ENCODE data around the gene AKT2. TPM values are rescaled to one million over a fixed set of nuclear protein-coding genes. Genes with fewer than 3 reads are reported as not detected.

AKT2 gene
- total RNA-seq, 1 donor from 2014 or later, result 45.8 TPM

DNA sequence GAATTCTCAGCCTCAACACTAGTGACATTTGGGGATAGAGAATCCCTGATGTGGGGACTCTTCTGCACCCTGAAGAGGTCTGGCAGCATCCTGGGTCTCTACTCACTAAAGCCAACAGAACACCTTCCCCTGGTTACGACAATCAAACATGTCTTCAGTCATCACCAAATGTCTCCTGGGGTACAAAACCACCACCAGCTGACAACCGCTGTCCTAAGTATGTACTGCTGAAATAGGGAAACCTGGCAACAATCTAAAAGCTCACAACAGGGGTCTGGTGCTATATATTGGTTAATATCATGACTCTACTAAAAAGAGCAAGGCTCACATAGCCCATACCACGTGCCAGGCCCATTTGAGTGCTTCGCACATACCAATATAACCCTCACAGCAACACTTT lies 13.4 kb downstream of the AKT2 start:
- DNase-seq, result no peak

DNA sequence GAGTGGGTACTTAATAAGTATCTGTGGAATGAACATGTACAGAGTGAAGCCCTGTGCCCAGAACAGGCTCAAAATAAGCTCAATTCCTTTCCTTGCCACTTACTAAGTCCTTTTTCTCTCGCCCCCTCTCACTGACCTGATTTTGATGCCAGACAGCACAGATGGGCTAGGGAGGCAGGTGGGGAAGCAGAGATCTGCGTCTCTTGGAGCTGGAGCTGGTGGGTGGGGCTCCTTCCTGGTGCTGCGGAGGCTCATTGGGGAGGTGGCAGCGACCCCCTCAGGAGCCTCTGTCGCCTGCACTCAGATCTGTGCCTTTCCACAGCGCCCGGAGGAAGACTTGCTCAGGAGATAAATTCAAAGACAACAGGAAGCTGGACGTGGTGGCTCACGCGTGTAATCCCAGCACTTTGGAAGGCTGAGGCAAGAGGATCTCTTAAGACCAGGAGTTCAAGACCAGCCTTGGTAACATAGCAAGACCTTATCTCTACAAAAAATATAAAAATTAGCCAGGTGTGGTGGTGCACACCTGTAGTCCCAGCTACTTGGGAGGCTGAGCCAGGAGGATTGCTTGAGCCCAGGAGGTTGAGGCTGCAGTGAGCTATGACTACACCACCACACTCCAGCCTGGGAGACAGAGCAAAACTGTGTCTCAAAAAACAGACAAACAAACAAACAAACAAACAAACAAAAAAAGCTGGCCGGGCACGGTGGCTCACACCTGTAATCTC lies 14.6 kb downstream of the AKT2 start:
- peak; percentile 12 for DNase-seq

DNA sequence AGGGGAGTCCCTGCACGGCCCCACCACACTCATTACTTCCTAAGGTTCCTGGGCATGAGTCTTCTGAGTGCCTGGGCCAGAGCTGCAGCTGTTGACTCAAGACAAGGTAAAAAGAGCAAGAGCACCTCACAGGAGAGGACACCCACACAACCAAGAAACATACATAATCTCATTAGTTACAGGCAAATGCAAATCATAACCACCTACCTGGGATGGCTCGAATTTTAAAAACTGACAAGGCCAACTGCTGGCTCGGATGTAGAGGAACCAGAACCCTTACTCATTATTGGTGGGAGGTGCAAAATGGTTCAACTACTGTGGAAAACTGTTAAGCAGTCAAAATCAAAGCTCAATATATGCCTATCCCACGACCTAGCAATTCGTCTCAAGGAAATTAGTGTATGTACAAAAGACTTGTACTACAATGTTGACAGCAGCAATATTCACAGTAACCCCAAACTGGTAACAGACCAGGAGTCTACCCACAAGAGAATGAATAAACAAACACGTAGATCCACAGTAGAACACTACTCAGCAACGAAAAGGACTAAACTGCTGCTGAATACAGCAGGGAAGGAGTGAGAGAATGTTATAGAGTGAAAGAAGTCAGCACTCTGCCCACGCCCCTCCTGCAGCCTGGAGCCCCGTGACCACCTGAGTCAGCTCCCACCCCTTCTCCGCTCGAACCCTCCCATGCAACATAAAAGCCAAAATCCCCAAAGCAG lies 15.8 kb downstream of the AKT2 start:
- DNase-seq, result no peak

DNA sequence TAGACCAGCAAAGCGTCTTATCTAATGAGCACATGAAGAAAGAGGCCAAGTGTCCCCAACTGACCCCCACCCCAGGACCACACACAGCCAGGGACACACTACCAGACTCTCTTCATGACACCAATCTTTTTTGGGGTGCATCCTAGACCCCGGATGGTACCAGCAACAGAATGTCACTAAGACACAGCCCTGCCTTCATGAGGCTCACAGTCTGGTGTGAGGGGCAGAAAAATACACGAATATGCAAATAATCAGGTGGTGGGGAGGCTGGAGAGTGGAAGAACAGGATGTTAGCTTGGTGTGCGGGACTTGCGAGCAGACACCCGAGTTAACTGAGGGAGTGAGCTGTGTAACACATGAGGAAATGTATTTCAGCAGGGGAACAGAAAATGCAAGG lies 17.5 kb downstream of the AKT2 start:
- no peak for DNase-seq

DNA sequence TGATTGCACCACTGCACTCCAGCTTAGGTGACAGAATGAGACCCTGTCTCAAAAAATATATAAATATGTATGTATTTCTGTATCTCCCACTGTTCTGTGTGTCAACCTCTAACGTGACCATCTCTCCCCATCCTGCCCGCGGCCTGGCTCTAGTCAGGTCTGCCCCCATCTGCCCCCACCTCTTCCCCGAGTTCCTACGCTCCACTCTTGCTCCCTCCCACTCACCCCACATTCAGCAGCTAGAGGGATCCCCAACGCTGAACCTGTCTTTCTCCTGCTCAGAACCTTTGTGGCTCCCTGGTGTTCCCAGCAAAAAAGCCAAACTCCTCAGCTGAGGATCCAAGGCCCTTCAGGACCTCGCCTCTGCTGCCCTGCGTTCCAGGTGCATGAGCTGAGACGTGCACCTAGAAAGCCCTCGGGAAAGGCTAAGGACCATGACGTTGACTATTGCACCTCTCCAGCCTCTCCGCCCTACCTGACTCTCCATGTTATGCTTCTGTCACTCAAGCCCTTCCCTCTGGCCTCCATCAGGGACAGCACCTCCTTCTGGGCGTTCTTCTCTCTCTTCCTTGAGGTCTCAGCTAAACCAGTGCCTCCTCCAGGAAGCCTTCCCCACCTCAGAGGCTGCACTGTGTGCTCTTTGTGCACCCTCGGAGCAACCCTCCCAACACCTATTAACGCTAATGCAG lies 18.1 kb downstream of the AKT2 start:
- DNase-seq, result no peak

DNA sequence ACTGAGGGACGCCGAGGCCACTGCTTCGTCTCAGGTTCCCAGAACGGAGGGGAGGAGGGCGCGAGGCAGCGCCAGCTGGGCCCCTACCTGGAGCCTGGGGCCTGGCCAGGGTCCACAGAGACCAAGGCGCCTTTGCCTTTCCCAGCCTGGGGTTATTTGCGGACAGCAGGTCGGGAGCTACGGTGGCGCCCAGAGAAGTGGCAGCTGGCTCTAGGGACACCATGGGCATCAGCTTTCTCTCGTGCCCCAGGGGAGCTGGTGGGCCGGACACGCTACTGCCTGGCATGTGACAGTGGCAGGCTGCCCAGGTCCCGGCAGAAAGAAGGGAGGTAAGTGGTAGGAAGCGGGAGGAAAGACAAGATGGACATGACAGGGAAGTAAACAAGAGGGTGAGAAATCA lies 19.0 kb downstream of the AKT2 start:
- DNase-seq, result no peak

DNA sequence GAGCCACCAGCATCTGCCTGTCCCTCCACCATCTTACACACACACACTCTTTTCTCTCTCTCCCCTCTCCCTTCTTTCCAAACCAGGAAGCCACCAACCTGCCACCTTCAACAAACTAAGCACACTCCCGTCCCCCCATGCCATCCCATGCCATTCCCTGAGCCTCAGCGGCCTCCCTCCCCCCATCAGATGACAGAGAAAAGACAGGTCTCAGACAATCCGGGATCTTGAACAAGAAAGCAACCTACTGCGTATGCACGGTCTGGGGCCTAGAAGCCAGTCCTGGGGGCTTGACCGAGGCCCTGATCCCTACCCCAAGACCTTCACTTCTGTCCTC lies 19.4 kb downstream of the AKT2 start:
- no peak for DNase-seq

DNA sequence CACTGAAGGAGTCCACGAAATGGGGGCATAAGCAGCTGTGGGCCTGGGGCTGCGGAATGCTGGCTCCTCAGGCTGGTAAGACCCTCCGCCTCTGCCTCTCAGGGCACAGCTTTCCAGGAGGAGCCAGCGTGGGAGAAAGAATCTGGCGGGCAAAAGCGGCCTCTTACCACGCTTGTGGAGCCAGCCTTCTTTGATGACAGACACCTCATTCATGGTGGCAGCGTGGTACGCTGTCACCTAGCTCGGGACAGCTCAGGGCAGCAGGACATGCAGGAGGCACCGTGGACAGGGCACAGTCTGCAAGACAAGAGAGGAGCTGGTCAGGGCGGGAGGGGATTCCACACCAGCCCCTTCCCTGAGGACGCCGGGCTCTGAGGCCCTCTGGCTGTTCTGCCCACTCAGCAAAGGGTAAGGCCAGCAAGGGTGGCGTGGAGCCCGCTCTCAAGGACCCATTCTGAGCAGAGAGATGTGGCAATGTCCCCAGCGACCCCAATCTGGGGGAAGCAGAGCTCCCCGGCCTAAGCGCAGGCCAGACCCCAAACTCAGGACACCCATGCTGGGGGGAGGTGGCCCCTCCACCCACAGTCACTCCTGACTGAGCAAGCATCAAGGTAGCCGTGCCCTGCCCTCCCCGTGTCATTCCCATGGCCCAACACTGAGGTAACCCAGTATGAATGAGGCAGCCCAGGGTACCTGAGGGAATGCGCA lies 19.9 kb downstream of the AKT2 start:
- no peak for DNase-seq

DNA sequence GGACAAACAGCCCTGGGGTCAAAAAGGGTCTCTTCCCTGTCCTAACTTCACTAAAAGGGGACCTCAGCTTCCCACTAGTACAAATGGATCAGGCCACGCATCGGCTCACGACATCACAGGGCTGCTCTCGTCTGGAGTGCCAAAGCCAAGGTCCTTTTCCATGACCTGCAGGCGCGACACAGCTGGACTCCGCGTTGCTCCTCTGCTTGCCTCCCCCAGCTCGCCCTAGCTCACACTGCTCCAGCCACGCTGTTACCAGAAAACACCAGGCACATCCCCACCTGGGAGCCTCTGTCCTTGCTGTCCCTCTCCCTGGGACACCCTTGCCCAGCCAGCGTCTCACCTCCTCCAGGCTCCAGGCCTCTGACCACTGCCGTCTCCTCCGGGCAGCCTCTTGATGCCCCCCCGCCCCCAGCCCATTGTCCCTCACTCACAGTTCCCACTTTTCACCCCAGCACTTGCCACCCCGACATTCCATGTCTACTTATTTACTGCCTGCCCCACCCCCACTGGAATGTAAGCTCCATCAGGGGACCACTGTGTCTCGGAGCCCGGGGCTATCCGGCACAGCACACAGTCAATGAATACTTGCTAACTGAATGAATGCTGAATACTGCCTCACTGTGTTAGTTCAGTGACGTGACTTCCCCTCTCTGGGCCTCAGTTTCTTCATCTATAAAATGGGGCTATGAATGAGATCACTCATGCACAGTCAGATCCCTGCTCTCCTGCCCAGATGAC lies 20.7 kb downstream of the AKT2 start:
- DNase-seq, result no peak

DNA sequence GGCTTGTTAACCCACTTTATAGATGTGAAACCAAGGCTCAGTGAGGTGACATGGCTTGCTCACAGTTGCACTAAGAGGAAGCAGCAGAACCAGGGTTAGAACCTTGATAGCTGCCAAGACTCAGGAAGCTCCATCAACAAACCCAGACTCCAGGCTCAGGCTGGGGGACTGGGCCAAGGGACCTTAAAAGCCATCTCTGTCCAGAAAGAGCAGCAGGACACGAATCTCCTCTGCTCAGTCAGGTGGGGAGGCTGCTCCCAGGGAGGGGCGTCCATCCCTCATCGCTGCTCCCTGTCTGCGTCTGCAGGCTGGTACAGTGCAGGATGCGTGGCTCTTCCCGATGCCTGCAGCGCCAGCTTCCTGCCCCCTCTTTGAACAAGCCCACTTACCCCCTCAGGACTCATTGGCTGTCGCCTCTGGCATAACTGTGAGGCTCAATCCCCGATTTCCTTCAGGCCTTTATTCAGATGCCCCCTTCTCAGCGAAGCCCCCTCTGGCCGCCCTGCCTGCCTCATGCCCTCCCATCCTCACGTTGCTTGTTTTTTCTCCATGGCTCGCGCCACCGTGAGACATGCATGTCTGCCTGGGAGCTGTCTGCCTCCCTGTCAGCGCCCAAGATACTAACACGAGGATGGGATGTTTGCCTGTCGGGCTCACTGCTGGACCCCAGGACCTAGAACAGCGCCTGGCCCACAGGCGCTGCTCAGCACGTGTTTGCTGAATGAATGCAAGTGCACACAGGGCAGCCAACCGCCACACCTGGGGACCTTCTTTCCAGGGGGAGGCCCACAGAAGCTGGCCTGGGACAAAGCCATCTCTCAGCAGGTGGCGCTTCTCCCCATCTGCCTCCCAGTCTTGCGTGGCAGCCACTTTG lies 21.5 kb downstream of the AKT2 start:
- DNase-seq, result no peak

DNA sequence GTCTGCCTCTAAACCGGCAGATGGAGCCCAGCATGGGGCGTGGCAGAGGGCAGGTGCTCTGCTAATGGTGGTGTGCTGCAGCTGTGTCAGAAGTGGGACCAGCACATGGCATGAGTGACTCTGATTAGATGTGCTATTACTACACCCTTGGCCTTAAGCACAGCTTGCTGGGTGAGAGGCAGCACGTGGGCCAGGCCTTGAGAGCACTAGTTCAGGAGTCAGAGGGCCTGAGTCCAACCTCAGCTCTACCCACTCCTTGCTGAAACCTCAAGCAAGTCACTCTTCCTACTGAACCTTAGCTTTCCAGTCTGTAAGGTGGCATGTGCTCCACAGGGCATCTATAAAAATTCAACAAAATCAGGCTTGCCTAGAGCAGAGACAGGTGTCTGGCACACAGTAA lies 22.7 kb downstream of the AKT2 start:
- DNase-seq, result no peak

DNA sequence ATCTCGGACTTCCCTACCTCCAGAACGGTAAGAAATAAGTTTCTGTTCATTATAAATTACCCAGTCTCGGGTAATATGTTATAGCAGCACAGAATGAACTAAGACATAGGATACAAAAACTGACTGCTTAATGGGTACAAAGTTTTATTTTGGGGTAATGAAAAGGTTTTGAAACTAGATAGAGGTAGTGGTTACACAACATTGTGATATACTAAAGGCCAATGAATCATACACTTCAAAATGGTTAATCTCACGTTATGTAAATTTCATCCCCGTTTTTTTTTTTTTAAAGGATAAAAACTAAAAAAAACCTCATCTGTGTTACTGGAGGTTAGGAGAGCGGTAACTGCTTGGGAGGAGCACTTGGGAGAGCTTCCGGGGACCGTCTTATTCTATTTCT lies 23.5 kb downstream of the AKT2 start:
- no peak for DNase-seq

DNA sequence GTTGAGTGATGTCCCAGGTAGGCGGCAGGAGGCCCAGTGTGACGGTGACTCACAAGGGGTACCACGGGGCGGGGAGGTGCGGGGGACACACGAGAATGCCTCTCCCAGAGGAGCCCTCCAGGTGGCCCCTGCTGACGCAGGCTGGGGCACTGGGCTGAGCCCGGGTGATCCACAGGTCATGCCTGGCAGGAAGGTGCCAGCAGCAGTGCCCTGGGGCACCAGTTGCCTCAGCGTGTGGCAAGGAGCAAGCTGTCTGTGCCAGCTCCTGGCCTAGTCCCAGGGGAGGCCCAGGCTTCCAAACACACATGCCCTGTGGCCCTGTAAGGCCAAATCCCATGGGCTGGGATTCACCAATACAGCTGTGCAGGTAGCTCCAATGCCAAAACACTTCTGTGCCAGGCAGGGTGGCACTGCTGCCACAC lies 28.0 kb downstream of the AKT2 start:
- DNase-seq, result no peak

DNA sequence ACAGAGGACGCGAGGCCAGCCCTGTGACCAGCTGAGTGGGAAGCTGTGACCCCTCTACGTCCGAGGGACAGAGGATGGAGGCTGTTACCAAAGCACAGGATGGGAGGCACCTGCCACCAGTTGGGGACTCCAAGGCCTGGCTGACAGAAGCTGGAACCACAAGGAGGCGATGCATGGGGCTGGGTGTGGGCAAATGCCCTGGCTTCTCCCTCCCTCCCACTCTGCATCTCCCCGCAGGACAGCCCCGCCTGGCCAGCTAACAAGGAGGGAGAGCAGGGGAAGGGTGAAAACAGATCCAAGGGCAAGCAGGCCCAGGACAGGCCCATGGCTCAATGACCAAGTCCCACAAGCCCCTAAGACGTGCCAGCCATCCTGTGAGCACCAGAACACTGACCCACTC lies 28.6 kb downstream of the AKT2 start:
- no peak for DNase-seq

DNA sequence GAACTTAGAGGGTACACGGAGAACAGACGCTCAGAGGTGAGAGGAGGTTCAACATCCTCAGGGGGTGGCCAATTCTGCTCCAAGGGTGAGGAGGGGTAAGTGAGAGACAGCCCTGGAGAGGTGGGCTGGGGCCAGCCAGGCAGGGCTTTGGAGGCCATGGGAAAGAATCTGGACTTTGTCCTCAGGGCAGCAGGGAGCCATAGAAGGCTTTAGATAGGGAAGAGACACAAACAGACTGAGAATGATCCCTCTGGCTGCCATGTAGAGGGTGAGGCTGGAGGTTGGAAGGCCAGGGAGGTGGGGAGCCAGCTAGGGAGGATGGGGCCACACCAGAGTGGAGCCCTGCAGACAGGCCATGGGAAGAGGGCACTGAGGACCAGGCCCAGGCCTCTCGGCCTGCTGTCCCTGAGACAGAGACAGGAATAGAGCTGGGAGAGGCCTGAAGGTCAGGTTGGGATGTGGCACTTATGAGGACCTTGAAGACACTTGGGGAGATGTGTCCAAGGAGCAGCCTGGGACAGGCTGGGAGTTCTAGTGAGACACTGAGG lies 29.5 kb downstream of the AKT2 start:
- DNase-seq, result no peak

DNA sequence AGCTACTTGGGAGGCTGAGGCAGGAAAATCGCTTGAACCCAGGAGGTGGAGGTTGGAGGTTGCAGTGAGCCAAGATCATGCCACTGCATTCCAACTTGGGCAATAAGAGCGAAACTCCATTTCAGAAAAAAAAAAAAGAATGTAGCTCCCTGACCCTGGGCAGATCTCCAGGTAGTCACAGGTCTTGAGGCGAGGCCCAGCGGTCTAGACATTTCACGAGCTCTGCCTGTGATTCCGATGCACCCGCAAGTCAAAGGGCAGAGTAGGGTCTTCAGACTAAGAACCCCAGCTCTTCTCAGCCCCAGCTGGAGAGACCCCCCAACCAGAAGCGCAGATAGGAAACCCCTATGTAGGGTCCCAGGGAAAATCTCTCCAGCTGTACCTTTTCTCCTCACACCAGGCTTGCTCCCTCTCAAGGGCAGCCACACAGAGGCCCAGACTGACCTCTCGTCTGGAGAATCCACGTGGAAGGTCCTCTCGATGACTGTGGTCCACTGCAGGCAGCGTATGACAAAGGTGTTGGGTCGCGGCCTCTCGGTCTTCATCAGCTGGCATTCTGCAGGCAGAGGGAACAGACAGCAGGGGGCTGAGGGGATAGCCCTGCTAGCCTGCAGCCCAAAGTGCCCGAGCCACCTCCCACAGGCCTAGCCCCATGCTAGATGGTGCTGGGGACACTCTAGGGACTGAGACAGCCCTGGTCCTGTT lies 30.3 kb downstream of the AKT2 start:
- DNase-seq, result no peak

DNA sequence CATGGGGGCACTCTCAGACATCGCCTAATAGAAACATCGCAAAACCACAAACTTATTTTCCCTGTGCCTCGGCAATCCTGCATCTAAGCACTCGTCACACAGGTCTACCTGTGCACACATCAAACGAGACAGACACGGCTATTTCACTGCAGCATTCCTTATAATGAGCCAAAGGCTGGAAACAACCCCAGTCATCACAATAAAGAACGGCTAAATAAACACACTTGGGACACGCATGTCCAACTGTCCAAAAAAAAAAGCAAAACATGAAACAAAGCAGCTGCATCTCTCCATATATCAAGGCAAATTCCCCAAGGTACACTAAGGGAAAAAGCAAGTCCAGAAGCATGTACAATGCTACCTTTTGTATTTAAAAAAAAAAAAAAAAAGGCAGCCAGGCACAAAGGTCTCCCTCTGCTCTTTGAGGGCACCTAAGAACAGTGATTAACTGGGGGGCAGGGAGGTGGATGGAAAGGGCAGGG lies 31.5 kb downstream of the AKT2 start:
- DNase-seq, result no peak

DNA sequence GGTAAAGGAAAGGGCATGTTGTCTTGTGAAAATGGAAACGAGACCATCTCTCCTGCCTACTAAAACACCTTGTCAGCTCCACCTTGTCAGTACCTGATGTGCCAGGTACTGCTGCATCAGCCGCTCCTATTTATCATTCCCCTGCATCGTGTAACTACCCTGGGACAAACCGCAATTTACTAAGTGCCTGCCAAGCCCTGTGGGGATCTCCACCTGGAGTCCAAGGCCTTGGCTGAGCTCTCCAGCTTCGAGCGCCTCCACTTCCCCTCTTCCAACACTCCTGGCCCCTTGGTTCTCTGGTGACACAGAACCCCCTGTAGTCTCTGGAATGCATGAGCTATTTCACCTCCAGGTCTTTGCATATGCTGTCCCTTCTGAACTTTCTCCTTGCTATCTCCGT lies 32.8 kb downstream of the AKT2 start:
- DNase-seq, result no peak

DNA sequence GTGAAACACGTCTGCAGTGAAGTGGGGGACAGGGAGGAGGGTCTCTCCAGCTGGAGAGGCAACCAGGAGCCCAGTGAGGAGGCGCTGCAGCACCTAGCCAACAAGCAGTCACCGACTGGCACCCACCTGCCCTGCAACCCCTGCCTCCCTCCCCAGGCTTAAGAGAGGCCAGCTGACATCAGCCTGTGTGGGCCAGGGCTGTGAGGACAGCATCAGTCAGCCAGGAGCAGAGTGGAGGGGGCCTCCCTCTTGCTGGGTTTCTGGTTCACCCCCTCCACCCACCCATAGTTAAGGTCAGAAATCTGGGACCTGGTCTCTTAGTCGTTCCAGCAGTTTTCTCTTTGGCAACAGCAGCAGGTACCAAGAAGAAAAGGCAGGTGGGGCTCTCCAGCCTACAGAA lies 33.2 kb downstream of the AKT2 start:
- no peak for DNase-seq

DNA sequence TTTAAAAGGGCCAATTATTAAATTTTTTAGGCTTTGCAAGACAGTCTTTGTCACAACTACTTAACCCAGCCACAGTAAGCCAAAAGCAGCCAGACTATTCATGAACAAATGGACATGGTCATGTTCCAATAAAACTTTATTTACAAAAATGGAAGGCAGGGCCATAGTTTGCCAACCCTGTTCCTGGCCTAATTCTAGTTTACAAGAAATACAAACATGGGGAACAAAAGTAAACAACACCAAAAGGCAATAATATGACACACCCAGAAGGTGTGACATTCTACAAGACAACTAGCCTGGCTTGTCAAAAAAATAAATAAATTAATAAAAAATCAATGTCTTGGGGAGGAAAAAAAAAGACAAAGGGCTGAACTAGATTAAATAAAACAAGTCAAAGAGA lies 33.9 kb downstream of the AKT2 start:
- no peak for DNase-seq

DNA sequence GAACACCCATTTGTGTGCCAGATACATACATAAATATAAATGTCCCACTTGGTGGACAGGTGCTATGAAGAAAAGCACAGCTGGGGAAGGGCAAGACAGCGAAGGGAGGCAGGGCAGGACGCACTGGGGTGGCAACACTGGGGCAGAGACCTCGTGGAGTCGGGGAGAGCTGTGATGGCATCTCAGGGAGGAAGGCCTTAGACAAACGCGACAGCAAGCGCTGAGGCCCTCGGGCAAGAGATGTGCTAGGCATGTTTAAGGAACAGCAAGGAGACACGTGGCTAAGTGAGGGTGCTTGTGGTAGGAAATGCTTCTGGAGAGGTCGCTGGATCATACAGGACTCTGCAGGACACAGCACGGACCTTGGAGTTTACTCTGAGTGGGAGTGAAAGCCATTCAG lies 35.4 kb downstream of the AKT2 start:
- no peak for DNase-seq
